GM21717 (cell line): Measurements from ENCODE around the gene ZNF581.

Experiments used
- ATAC-seq: cut with Tn5 transposase; IDR thresholded peaks from one replicate; pipeline ENCODE4 v1.9.1; 2021; ENCODE audit warnings: mild to moderate bottlenecking, moderate library complexity; ENCODE audit not compliant: unreplicated experiment

Gene ZNF581

GRCh38 chr19:55647732-55648584 lies 4.5 kb downstream of the ZNF581 start, which contains the start of gene CCDC106:
TSS of gene CCDC106 (plus strand) at chr19:55648212. CDS start at chr19:55649047, 835 bp downstream.
- ATAC-seq: no peak

DNA sequence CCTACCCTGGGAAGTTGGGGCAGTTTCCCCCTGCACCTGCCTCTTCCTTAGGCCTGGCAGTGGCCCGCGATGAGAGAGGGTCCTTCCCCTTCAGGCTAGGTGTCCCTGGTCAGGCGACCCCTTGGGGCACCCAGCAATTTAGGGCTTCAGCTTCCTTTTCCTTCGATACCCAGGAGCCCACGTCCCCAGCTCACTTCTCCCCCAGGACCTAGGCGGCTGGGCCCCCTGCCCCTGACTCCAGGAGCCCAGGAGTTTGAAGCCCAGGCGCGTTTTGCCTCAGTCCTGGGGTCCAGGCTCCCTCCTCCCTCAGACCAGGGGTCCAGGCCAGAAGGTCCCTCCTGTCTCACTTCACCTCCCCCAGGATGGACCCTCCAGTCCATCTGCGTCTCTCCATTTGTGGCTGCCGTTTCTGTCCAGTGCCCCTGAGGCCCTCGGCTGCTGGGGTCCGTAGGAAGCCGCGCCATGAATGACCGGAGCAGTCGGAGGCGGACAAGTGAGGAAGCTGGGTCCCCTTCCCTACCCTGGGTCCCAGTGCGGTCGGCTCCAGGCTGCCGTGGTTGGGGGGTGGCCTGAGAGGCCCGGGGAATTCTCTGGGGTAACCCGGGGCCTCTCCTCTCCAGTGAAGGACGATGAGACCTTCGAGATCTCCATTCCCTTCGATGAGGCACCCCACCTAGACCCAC lies 5.3 kb downstream of the ZNF581 start:
- no peak for ATAC-seq

DNA sequence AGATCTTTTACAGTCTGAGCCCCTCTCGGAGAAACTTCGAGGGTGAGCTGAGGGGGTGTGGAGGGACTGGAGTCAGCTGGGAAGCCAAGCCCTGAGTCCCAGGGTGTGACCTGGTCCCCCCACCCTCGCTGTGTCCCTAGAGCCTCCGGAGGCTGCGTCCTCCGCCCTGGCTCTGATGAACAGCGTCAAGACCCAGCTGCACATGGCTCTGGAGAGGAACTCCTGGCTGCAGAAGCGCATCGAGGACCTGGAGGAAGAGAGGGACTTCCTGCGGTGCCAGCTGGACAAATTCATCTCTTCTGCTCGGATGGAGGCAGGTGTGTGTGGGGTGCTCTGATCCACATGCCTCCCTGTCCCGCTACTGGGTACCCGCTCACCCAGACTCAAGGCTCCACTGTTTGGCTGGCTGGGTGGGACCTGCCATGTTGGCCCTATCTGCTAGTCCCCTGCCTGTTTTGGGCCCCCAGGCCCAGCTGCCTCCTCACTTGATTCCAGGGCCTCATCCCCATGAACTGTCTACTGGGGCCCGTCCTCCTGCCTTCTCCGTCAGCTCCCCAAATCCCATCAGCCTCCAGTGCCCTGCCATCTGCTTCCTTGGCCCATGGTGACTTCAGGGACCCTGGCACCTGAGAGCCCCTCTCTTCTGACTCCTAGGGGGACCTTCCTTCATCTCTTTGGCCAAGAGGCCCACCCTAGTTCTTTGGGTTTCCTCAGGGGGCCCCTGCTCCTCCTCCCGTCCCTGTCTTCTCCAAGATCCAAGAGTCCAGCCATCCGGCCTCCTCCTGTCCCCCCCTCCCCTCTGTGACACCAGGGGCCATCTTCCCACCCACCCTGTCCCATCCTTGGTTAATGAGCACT lies 6.0 kb downstream of the ZNF581 start:
- ATAC-seq: no peak

DNA sequence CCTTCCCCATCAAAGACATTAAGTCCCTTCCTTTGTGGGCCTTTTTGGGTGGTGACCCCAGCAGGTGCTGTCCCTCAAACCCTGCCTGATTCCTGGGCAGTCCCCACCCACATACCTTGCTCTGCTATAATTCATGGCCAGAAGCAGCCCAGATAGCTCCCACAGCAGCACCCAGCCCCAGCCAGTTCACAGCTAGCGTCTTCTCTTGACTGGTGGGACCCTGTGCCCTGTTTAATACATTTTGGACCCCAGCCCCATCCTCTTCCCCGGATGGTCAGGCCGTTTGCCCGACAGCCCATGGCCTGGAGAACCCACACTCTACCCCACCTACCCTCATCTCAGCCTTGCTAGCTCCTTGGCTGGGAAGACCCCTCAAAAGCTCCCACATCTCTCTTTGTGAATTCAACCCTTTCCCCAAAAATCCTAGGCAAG lies 6.7 kb downstream of the ZNF581 start:
- ATAC-seq: no peak

DNA sequence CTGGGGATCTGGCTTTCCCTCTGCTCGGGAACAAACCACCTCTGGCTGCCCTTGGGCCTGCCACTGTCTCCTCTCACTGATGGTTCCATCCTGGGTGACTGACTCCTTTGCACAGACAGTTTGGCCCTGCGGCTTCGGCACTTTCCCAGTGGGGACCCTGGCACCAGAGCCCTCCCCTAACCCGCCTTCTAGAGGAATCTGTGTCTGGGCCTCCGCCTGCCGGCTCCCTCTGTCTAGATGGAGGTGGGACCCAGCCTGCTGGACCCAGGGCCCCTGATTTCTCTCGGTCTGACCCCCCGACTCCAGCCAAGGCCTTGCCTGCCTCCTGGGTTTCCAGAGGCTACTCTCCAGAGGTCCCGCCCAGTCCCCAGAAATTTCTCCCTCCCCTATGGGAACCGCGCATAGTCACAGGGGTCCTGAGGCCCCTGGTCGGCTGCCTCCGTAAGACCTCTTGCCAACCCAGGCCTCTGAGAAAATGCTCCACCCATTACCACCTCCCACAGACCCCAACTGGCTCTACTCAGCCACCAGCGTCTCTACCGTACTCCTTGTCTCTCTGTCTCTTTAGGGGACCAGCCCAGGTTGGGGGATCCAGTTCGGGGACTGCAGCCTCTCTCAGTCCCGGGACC lies 7.3 kb downstream of the ZNF581 start:
- no peak for ATAC-seq

GRCh38 chr19:55651236-55651635 lies 7.8 kb downstream of the ZNF581 start:
- no peak for ATAC-seq

- no peak for ATAC-seq
Measured at GRCh38 chr19:55652311-55653128, 9.1 kb downstream of the ZNF581 start.

GRCh38 chr19:55653651-55654322 lies 10.3 kb downstream of the ZNF581 start:
- ATAC-seq: peak; percentile 32

DNA sequence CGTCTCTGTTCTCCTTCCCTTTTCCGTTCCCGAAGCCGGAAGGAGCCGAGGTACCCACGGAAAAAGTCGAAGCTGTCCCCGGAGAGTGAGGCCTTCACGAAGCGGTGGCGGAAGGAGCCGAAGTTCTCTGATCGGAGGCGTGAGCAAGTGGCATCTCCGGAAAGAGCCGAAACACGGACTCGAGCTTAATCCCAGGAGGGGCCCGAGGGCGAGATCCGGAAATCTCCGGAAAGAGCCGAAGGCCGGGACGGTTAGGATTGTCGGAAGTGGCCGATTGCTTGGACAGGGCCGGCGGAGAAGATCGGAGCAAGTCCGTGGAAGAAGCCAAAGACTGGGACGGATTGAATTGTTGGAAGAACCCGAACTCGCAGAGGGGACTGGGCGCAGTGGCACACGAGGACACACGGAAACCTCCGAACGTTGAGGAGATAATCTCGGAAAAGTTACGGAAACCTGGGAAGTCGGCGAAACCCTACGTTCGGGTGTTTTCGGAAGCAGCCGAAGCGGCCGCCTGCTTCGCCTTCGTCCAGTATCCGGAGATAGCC lies 10.9 kb downstream of the ZNF581 start:
- peak; percentile 47 for ATAC-seq

DNA sequence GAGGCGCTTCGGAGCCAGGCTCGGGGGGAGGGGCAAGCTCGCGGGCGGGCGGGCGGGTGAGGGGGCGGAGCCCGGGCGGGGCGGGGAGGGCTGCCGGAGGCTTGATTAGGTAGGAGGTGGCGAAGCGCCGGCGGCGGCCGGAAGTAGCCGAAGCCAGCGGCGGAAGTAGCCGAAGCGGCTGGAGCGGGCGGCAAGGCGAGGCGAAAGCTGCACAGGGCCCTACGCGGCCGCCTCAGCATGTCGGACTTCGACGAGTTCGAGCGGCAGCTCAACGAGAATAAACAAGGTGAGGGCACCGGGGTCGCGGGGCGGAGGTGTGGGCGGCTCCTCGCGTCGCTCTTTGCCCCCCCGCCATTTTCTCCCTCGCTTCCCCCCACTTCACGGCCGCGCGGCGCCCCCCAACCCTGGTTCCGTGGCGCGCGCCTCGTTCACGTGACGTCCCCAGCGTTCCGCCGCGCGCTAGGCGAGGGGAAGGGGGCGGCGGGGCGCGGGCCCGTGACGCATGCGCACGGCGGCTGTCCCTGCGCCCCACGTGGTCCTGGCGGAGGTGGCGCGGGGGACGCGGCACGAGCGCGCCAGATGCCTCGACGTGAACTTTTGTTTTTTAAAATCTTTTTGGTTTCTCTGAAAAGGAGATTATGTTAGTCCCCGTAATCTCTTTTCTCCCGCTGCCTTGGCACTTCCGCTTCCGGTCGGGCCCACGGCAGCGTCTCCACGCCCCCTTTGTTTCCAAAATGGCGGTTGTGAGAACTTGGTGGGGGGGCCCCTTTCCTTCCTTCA lies 11.6 kb downstream of the ZNF581 start, which contains the start of gene U2AF2:
Gene U2AF2 (plus strand): TSS at position 168 of the 780 bp plus-strand sequence. CDS start 70 bp downstream, at position 238.
- ATAC-seq: peak; percentile 25

DNA sequence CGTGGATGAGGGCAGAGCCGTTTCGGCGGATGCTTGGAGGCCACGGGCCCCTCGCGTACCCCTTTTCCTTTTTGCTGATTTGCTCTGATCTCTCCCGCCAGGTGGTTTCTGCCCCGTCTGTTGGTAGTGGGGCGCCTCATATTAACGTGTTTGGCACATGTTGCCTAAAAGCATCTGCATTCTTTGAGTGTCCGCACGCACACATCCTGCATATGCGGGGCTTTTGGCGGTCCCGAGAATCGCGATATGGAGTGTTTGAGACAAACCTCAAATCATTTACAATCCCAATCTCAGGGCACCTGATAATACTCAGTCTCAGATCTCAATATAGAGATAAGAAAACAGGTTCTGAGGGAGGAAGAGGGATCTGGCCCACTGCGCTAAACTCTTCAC lies 12.2 kb downstream of the ZNF581 start:
- no peak for ATAC-seq

DNA sequence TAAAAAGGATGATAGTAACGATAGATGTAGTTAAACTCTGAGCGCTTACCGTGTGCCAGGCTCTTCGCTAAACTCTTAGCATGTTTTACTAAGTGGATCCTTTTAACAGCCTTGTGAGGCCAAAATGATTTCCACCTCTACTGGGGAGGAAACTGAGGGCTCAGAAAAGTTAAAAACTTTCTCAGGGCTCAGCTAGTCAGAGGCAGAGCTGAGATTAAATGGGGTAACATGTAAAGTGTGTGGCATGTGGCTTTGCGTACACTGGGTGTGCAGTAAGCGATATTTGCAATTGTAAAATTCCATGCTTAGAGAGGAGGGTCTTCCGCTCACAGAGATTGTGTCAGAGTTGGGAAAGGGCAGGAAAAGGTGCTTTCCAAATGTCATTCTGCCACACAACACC lies 13.1 kb downstream of the ZNF581 start:
- no peak for ATAC-seq

DNA sequence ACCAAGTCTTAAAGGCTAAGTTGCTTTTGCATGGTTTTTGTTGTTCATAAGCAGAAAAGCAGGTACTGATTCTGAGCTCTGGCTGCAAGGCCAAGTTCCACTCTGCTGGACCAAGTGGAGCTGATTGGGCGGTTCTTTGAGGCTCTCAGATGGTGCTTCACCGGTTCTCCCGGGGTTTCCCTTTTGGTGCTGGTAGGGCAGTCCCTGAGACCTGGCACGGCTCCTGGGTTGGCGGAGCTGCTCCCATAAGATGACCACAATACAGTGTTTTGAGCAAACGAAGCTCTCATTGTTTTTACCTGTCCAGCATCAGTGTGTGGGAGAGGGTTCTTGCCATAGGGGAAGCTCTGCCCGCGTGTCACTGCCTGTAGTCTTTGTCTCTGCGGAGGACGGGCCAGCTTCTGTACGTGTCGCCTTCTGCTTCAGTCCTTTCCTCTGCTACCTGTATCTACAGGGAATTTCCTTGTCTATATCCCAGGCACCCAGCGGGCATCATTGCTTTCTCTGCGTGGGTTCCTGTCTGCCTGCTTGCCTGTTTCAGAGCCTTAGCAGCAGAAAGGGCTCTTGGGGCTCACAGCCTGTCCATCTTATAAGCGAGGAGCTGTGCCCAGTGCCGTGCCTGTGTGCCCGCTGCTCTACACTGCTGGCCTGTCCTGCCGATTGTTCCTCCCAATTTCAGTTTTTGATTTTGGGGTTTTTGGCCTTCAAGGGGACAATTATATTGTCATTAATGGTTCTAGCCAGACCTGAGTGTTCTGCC lies 13.7 kb downstream of the ZNF581 start:
- no peak for ATAC-seq

DNA sequence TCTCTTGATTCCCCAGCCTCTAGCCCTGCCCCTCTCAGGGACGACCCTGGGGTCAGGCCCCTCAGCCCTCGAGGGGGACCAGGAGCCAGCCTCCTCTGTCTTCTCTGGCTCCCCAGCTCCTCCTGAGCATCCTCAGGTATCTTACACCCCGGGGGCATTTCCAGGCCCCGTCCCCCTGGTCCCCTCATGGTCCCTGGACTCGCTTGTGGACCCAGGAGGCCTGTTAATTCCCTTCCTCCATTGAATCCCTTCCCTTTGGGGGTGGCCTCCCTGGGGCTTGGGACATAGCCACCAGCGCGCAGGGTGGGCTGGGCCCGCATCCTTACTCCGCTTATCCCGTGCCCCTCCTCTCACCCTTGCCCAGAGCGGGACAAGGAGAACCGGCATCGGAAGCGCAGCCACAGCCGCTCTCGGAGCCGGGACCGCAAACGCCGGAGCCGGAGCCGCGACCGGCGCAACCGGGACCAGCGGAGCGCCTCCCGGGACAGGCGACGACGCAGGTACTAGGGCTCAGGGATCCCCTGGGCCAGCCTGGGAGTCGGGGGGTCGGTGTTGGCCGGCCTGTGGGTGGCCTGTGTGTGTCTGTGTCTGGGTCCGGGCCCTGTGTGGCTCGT lies 15.5 kb downstream of the ZNF581 start:
- ATAC-seq: no peak

DNA sequence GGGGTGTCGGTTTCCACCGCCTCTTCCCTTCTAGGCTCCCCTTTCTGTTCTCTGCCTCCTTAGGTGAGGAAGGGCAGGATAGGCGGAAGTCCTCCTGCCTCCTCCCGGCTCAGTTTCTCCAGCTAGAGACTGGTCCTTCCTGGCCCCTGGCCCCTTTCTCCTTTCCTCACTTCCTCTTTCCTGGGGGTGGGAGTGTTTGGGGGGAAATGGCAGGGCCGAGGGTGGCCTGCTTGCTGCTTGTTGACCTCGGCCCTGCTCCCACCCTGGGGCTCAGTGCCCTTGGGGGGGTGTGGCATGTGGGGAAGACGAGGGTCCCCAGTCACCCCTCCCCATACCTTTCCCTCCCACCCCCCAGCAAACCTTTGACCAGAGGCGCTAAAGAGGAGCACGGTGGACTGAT lies 16.4 kb downstream of the ZNF581 start:
- no peak for ATAC-seq

- no peak for ATAC-seq
Measured at GRCh38 chr19:55660404-55660803, 17.0 kb downstream of the ZNF581 start.

GRCh38 chr19:55660991-55661390 lies 17.5 kb downstream of the ZNF581 start:
- no peak for ATAC-seq
